ENCODE results near the gene CORIN.
A peak's percentile ranks its signal among the peaks of the same experiment; 100 is the strongest.

CORIN gene

GRCh38 chr4:47837908-47838294 is at the start of gene CORIN:
CORIN (minus strand) TSS chr4:47838067; CDS start chr4:47837949, 118 bp downstream.
- DNase-seq = no peak

- DNase-seq = no peak
These were observed 44.4 kb upstream of the CORIN start for GRCh38 chr4:47882228-47882627.

GRCh38 chr4:47879458-47879857 is 41.6 kb upstream of the CORIN start:
- peak; percentile 12 for DNase-seq

- no peak for DNase-seq
These were observed 39.1 kb upstream of the CORIN start for GRCh38 chr4:47876784-47877546.

GRCh38 chr4:47876310-47876709 is 38.4 kb upstream of the CORIN start:
- no peak for DNase-seq

GRCh38 chr4:47873877-47874541 is 36.1 kb upstream of the CORIN start:
- no peak for DNase-seq

- DNase-seq = no peak
These were observed 25.6 kb upstream of the CORIN start for GRCh38 chr4:47863486-47863885.

- DNase-seq = no peak
These were observed 24.4 kb upstream of the CORIN start for GRCh38 chr4:47862297-47862696.

- no peak for DNase-seq
These were observed 22.4 kb upstream of the CORIN start for GRCh38 chr4:47860305-47860704.

- no peak for DNase-seq
These were observed 20.1 kb upstream of the CORIN start for GRCh38 chr4:47858006-47858405.

- DNase-seq = no peak
These were observed 18.8 kb upstream of the CORIN start for GRCh38 chr4:47856713-47857112.

GRCh38 chr4:47855350-47855749 is 17.5 kb upstream of the CORIN start:
- no peak for DNase-seq

GRCh38 chr4:47852136-47852535 is 14.3 kb upstream of the CORIN start:
- DNase-seq = no peak

GRCh38 chr4:47849466-47849865 is 11.6 kb upstream of the CORIN start:
- no peak for DNase-seq

- no peak for DNase-seq
These were observed 10.2 kb upstream of the CORIN start for GRCh38 chr4:47848041-47848440.

- no peak for DNase-seq
These were observed 5.1 kb upstream of the CORIN start for GRCh38 chr4:47842985-47843384.

- DNase-seq = no peak
These were observed 2.4 kb upstream of the CORIN start for GRCh38 chr4:47840291-47840690.

GRCh38 chr4:47839259-47839658 is 1.4 kb upstream of the CORIN start:
- no peak for DNase-seq

- DNase-seq = no peak
These were observed 578 bp upstream of the CORIN start for GRCh38 chr4:47838445-47838844.

GRCh38 chr4:47837094-47837907 is 566 bp downstream of the CORIN start:
- no peak for DNase-seq

GRCh38 chr4:47836641-47837093 is 1.2 kb downstream of the CORIN start:
- DNase-seq = no peak

GRCh38 chr4:47835494-47835893 is 2.4 kb downstream of the CORIN start:
- DNase-seq = no peak

GRCh38 chr4:47831026-47831679 is 6.7 kb downstream of the CORIN start:
- DNase-seq = no peak
